NCI-H2196 treated with DMSO at 0.1 percent for 48 hours (cell line): Measurements from ENCODE around the gene ADD2.
"Not testable (repeated sequence)": the region's sequence is repeated elsewhere in the genome, so short reads cannot be mapped to it uniquely, and the experiment has no call there.

Experiments used
- DNase-seq: peaks from one replicate; lab custom pipeline; 2025; ENCODE audit not compliant: unreplicated experiment; lab: John Stamatoyannopoulos, UW

The ADD2 gene

DNA sequence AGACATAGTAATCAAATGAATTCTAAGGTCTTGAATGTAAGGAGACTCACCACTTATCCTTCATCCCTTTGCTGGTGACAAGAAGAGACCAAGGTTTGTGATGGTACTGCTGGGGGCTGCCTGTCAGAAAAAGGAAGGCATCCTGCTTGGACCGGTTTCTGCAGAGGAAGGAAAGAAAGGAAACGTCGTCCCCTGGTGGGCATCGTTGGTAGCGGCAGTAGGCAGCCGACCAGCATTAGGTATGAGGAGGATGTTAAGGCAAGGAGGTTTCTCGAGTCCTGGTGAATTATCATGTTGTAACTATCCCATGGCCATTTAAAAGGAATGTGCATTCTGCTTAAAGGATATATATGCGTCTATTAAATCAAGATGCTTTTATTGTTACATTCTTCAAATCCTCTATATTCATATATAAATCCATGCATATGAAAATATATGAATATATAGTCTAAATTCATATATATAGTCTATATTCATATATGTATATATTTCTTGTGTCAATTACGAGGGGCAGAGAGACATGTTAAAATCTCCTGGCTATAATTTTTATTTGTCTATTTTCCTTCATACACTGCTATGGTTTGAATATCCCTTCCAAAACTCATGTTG lies 120.0 kb downstream of the ADD2 start:
- peak; percentile 4 for DNase-seq

DNA sequence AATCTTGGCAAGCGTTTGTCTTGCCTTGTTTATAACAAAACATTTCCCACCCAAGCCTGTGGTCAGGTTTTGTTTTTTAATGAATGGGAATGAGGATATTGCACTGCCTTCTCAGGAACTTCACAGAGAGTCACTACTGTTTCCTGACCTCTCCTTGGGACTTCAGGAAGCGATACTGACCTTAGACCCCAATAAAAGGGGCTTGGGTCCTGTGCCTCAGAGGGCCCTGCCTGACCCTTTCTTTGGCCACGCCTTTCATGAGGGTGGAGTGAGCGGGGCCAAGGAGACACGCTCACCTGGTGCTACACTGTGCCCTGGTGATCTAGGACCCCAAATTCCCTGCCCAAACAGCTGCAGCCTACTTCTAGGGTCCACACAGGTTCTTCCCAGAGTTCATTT lies 121.6 kb downstream of the ADD2 start:
- no peak for DNase-seq

DNA sequence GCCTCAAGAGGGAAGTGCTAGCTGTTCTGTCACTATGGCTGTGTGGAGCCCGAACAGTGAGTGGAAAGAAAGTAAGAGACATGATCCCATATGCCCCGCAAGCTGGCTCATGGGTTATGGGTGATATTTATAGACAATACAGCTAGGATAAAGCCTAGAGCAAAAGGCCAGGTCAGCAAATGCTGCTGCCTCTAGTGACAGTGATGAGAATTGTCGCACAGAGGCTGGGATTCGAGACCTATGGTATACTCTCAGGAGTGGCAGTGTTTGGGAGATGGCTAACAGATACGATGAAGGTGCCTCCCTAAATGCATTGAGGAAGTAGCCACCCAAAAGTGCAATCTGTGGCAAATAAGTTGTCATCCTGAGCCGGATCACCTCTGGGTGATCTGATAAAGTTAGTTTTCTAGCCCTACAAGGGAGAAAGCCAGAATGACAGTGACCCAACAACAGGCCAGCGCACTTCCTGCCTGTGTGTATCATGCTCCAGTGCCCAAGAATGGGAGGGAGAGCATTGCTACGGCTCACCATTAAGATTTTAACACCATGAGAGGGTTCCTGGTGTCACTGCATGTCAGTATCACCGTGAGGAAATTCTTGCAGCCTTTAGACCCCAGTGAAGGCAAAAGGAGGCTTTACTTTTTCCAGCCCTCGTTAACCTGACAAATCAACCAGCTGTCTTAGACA lies 122.1 kb downstream of the ADD2 start:
- DNase-seq: no peak

DNA sequence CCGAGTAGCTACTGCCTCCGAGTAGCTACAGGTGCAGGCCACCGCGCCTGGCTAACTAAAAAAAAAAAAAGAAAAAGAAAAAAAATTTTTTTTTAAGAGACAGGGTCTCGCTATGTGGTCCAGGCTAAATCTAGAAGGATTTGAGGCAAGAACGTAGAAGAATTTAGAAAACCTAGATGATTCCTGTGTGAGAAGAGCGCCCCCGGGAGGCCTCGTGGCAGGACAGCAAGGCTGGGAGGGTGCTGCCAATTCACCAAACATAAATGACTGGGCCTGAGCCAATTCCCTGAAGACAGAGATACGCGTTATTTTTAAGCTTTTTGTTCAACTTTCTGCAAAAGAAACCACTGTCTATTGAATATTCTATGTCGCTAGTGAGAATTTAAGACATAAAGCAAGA lies 124.3 kb downstream of the ADD2 start:
- no peak for DNase-seq

DNA sequence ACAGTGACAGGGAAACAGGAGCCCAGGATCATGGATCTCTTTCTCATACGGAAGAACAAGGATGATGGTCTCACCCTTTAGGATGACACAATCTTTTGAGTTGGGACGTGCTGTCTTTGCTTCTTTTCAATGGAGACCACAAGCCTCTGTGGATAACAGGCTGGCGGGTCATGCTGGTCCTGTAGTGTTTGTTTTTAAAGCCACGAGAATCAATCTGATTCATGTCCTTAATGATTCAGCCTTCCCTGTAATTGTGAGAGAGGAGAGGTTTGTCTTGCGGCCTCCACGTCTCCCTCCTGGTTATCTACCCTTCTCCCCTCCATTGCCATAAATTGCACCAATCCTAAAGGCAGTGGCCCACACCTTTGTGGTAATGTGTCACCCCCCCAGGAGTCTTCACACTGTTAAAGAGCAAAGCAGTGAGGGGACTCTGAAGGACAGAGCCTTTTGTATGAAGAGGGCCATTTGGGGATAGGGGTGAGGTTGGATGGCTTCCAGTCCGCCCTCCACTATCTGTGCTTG lies 126.7 kb downstream of the ADD2 start:
- DNase-seq: no peak

DNA sequence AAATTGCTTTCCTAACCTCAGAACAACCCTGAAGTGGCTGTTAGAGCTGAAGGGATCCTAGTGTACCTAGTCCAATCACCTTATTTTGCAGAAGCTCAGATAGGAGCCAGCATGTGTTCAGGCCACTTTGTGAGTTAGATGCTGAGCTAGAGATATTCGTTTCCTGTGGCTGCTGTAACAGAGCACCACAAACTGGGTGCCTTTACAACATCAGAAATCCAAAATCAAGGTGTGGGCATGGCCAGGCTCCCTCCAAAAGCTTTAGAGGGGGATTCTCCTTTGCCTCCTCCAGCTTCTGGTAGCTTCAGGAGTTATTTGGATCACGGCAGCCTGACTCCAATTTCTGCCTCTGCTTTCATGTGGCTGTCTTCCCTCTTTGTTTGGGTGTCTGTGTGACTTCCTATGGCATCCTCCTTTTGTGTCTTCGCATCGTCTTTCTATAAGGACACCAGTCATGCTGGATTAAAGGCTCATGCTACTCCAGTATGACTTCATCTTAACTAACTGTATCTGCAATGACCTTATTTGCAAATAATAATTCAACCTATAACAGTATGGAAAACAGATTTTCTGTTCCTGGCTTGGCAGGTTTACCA lies 128.1 kb downstream of the ADD2 start:
- DNase-seq: no peak

DNA sequence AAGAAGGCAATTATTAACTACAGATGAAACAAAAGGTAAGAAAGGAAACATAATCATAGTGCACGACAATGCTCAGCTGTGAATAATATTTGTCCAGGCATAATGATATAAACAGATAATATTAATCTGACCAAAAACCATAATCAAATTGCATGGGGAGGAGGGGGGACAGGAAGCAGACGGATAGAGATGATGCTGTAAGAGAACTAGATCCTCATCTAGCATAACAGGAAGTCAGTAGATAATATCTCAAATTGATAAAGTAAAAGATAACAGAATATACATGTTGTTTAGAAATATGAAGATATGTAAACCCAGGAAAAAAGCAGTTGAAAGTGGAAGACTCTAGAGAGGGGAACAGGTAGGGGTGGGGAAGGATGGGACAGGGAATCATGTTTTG lies 129.4 kb downstream of the ADD2 start:
- no peak for DNase-seq

DNA sequence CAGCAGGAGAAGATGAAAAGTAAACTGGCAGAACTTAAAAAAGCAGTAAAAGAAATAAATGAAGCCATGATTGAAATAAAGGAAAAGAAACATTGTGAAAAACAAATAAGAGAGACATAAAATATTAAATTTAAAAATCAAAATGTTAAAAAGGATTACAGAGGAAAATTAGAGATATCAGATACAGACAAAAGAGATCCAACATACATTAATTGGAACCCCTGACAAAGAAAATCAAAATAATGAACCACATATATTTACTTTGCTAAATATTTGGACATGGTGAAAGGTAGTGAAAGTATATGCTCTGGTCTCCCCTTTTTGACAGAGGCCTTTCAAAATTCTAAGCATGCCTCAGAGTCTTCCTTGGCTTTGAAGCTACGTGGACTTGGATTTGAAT lies 134.5 kb downstream of the ADD2 start:
- DNase-seq: no peak

DNA sequence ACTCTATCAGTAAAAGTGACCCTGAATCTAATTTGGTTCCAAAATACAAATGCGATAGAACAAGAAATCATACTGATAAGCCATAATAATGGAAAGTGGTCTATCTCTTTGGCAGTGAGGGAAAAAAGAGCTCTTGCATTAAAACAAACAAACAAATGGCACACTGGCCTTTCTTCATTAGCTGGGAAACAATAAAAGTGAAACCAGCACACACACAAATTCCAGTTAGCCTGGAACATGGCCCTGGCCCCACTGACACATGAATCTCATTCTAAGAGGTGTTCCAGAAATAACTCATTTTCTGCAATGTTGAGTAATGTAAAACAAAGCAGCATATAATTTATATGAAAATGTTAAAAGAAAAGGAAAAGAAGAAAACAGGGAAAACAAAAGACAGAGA lies 135.0 kb downstream of the ADD2 start:
- DNase-seq: no peak

DNA sequence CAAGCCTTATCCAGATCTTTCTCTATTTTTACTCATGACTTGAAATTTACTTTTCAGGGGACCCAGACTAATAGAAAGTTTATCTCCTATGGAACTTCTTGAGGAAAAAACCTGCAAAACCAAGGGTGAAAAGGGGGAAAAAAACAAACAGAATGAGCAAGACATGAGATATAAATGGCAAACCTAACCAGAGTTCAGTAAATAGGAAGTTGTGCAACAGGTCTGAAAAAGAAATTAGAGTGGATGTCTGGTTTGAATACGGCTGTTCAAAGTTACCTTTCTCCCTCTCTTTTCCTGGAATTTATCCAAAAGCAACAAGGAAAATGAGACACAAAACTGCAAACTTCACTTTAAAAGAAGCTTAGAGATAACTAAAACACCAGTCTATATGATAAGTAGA lies 135.6 kb downstream of the ADD2 start:
- no peak for DNase-seq

DNA sequence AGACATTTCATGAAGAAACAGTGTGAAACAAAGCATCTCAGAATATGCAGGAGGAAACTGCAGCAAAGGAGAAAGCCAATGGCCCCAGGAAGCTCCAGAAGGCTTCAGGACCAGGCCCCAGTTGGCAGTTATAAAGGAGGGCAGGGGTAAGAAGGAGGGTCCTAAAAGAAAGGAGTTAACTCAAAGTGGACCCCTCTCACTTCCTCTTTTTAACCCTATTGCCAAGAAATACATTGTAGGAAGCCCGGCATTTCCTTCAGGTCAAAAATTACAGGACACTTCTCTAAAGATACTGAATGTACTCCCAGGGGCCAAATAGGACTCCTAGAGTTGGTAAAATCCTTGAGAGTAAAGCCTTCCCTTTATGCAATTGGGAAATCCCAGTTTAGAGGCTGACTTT lies 137.2 kb downstream of the ADD2 start:
- no peak for DNase-seq

DNA sequence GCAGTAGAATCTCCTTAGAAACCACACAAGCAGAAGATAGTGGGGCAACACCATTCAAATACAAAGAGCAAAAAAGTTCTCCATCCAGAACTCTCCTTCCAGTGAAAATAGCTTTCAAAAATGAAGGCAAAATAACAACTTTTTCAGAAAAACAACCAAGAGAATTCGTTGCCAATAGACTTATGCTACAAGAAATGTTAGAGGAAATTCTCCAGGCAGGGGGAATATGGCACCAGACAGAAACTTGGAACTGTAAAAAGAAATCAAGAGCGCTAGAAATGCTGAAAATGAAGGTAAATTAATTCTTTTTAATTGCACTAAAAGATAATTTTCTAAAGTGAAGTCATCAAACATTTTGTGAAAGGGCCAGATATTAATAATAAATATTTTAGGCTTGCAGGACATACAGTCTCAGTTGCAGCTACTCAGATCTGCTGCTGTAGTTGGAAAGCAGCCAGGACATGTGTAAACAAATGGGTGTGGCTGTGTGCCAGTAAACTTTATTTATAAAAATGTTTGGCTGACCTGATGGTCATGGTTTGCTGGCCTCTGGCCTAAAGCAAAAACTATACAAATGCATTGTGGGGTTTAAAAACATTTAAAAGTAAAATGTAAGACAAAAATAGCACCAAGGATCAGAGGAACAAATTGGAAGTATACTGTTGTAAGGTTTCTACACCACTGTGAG lies 140.6 kb downstream of the ADD2 start:
- DNase-seq: no peak

DNA sequence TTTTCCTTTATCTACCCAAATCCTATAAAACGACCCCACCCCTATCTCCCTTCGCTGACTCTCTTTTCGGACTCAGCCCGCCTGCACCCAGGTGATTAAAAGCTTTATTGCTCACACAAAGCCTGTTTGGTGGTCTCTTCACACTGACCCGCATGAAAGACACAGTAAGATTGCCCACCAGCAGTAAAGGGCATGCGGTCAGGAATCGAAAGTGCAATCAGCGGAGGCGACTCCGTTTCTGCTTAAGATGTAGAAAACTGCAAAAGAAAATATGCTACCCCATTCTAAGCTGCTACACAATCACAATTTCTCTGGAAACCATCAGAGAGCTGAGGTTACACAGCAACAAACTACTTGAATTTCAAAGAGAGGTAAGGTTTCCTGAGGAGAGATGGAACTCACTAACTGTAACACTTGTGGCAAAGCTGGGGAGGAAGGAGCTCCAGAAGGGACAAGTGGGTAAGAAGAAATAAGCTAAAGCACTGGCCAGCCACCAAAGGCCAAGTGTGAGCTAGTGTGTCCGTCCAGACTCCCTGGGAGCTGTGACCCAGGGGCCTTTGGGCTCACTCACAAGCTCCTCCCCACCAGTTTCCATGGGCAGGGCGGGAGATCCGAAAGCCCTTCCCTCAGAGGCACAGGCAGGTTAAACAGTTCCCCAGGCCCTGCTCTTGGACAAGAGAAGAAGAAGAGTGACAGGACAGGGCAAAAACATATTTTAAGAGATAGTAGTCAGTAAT lies 141.6 kb downstream of the ADD2 start:
- DNase-seq: no peak

DNA sequence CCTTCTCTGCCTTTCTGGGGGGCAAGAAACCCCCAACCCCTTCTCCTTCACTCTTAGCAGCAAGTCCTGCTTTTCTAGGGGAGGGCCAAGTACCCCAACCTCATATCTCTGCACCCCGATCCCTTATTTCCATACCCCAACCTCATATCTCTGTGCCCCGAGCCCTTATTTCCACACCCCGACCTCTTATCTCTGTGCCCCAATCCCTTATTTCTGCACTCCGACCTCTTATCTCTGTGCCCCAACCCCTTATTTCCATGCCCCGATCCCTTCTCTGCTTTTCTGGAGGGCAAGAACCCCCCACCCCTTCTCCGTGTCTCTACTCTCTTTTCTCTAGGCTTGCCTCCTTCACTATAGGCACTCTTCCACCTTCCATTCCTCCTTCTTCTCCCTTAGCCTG lies 146.5 kb downstream of the ADD2 start:
- DNase-seq: not testable (repeated sequence)

DNA sequence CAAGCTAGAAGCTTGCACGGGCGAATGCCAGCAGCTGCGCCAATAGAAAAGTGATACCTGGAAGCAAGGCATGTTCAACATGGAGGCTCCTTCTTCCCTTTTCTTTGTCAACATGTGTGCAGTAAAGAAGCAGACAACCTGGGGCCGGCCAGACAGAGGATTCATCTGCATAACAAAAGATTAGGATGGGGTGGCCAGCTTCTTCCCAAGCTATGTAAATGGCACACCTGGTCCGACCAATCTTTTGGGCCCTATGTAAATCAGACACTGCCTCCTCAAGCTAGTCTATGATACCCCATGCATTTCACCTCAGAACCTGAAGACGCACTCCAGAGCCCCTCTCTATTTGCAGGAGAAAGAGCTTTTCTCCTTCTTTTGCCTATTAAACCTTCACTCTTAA lies 148.0 kb downstream of the ADD2 start:
- DNase-seq: no peak

DNA sequence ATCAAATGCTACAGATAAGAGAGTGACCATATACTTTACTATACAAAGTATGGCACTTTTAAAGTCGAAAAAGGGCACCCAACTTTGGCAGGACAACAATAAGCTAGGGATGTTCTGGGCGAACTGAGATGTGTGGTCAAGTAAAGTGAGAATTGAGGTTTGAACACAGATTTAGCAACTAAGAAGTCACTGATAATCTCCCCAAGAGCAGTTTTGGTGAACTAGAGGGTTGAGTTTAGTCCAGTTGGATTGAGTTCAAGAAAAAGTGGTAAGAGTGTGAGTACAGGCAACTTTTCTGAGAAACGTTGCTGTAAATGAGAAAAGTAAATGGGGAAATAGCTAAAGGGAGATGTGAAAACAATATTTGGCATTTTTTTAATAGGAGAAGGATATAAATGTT lies 148.8 kb downstream of the ADD2 start:
- no peak for DNase-seq

DNA sequence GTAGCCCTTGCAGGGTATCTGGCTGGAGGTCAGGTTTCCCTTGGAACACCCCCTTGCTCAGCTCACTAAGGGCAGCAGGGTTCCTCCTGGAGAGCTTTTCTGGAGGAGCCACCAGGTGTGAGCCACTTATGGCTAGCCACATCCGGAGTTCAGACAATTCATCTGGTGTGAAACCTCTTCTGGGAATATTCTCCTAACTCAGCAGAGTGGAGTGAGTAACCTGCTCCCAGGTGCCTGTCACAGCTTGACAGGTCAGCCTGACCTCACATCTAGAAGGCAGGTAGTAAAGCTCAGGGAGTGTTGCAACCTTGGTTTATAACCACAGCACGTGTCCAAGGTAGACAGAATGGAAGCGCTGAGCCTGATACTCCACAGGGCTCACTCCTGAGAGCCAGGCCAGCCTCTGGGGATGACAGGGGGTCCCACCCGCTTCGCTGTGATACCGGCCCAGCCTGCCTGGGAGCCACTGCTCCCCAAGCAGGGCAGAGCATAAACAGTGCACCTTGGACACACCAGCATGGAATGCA lies 151.8 kb downstream of the ADD2 start:
- DNase-seq: peak; percentile 36

DNA sequence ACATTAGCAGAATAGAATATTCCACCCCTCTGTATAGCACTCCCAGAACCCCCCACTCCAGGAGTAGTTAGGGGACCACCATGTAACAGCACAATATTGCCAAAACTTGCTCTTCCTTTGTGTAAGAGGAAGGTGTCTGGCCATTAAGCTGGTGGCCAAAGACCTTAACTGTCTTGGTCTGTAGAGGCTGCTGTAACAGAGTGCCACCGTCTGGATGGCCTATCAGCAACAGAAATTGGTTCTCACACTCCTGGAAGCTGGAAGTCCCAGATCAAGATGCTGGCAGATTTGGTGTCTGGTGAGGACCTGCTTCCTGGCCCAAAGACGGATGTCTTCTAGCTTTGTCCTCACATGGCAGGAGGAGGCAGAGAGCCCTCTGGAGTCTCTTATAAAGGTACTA lies 152.8 kb downstream of the ADD2 start:
- DNase-seq: no peak

DNA sequence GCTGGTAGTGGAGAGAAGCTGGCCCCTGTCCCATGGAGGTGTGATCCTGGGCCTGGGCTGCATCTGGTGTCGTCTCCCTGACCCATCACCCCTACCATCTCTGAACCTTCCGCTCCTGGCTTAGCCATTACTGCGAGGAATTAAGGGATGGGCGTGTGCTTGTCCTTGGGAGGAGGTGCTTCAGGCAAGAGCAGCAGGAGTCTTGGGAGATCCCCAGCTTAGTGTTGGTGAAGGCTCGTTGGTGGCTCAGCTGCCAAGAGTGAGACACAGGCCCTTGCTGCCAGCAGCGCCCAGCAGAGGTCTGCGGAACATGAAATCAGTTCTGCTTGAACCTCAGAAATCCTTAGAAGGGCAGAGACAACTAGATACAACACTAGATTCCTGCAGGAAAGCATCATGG lies 154.5 kb downstream of the ADD2 start:
- DNase-seq: no peak

DNA sequence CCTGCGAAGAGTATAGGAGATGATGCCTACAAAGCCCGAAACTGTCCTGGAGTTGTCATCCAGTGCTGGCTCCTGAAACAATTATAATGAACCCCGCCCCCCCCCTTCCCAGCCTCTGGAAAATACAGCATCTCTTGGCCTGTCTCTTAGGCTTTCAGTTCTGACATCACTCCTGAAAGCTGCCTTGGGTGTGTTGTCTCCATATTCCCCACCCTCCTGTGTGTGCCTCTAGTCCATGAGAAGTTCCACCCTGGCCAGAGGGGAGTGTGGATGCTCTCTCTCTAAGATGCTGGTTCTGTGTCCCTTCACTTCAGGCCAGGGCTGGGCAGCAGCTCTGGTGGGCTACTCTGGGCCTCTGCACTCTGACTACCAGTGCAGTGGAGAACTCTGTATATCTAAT lies 155.4 kb downstream of the ADD2 start:
- no peak for DNase-seq

DNA sequence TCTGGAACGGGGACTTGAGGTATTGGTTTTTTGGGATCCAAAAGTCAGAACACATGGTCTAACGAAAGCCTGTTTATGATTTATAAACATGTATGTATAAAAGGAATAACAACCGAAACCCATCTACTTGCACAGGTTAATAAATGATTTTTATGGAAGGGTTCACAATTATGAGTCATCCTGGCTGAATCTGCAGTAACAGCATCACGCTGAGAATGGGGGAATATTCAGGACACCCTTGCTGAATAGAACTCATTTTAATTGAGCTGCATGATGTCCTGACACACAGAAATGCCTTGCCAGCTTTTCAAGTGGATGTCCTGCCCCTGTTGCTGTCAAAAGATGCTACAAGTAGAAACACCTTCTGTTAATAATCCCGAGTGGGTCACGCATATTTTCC lies 159.6 kb downstream of the ADD2 start:
- no peak for DNase-seq
